IMR-90 (cell line): ENCODE measurements around the gene KLF7. TPM values are rescaled to one million over a fixed set of nuclear protein-coding genes. Genes with fewer than 3 reads are reported as not detected.

ENCODE experiments used
- ATAC-seq: fragments of 200-7000 bp; cut with Tn5 transposase; 2 replicates; pipeline ENCODE4 v1.9.1; 2020; ENCODE audit warnings: low read depth, mild to moderate bottlenecking, moderate library complexity
- BruUV-seq: library from RNA; stranded (reverse); fragments of 400-500 nt; replicated peaks from 2 replicates; lab custom pipeline; 2021; lab: Mats Ljungman, UMichigan
- CTCF ChIA-PET: fragments of 300-600 bp; formaldehyde crosslinking; extraction: SDS; loops from one replicate; lab custom pipeline; 2021; ENCODE audit warnings: antibody characterized with exemption; lab: Yijun Ruan, JAX
- POLR2A ChIA-PET: fragments of 300-600 bp; sonication (Branson Sonifier 250); formaldehyde crosslinking; loops from one replicate; lab custom pipeline; 2022; ENCODE audit warnings: antibody characterized with exemption; ENCODE audit not compliant: unreplicated experiment; lab: Charles Lee
- DNase-seq: peaks from one replicate; pipeline ENCODE4 v3.0.0; 2013
- H2AFZ ChIP-seq: replicated peaks from 2 replicates; pipeline ENCODE3; 2013; ENCODE audit warnings: low read length, mild to moderate bottlenecking; ENCODE audit not compliant: poor library complexity
- H2AK5ac ChIP-seq: 2 replicates; pipeline ENCODE4 v1.6.1; 2013; ENCODE audit warnings: low read depth, low read length, inconsistent platforms
- H2AK9ac ChIP-seq: replicated peaks from 2 replicates; pipeline ENCODE3; 2013; ENCODE audit warnings: mild to moderate bottlenecking, low read depth, low read length, moderate library complexity; ENCODE audit not compliant: poor library complexity
- H2BK120ac ChIP-seq: 2 replicates; pipeline ENCODE4 v1.6.1; 2013; ENCODE audit warnings: low read depth, low read length, inconsistent platforms
- H2BK15ac ChIP-seq: 3 replicates; pipeline ENCODE4 v1.6.1; 2013; ENCODE audit warnings: low read depth, low read length, inconsistent platforms
- H2BK20ac ChIP-seq: 2 replicates; pipeline ENCODE4 v1.6.1; 2013; ENCODE audit warnings: low read depth, mild to moderate bottlenecking, inconsistent platforms, low read length, moderate library complexity
- H2BK5ac ChIP-seq: 2 replicates; pipeline ENCODE4 v1.6.1; 2013; ENCODE audit warnings: mild to moderate bottlenecking, low read depth, low read length, inconsistent platforms; ENCODE audit not compliant: poor library complexity, severe bottlenecking
- H3K14ac ChIP-seq: replicated peaks from 2 replicates; pipeline ENCODE4 v1.6.1; 2013; ENCODE audit warnings: low read depth, low read length, inconsistent platforms
- H3K18ac ChIP-seq: 2 replicates; pipeline ENCODE4 v1.6.1; 2013; ENCODE audit warnings: low read depth, low read length, control low read depth
- H3K23ac ChIP-seq: 2 replicates; pipeline ENCODE4 v1.6.1; 2013; ENCODE audit warnings: low read depth, low read length, inconsistent platforms
- H3K27ac ChIP-seq: 2 replicates; pipeline ENCODE4 v1.5.1; 2013; ENCODE audit warnings: mild to moderate bottlenecking, control low read depth, low read length; ENCODE audit not compliant: insufficient read depth
- H3K27me3 ChIP-seq: 2 replicates; pipeline ENCODE4 v1.6.1; 2013; ENCODE audit warnings: low read length; ENCODE audit not compliant: control insufficient read depth, insufficient read depth
- H3K36me3 ChIP-seq: 2 replicates; pipeline ENCODE4 v1.6.1; 2013; ENCODE audit warnings: low read length, mixed read lengths; ENCODE audit not compliant: control insufficient read depth, insufficient read depth
- H3K4ac ChIP-seq: 2 replicates; pipeline ENCODE4 v1.6.1; 2013; ENCODE audit warnings: low read depth, low read length, inconsistent platforms
- H3K4me1 ChIP-seq: 2 replicates; pipeline ENCODE4 v1.6.1; 2013; ENCODE audit warnings: low read length, mixed read lengths; ENCODE audit not compliant: control insufficient read depth, insufficient read depth
- H3K4me2 ChIP-seq: 2 replicates; pipeline ENCODE4 v1.6.1; 2013; ENCODE audit warnings: low read depth, mild to moderate bottlenecking, control low read depth, low read length, moderate library complexity
- H3K4me3 ChIP-seq: 2 replicates; pipeline ENCODE4 v1.5.1; 2013; ENCODE audit warnings: low read depth, mild to moderate bottlenecking, control low read depth, low read length, moderate library complexity; ENCODE audit not compliant: insufficient read depth
- H3K56ac ChIP-seq: 2 replicates; pipeline ENCODE4 v1.6.1; 2013; ENCODE audit warnings: low read length, inconsistent platforms; ENCODE audit not compliant: insufficient read depth; ENCODE audit errors: extremely low read depth
- H3K79me1 ChIP-seq, 2 experiments: 2 replicates each; pipeline ENCODE4 v1.6.1; 2013; ENCODE audit warnings: low read length in 2 of 2, inconsistent platforms in 1 of 2, low read depth in 1 of 2
- H3K9ac ChIP-seq: 2 replicates; pipeline ENCODE4 v1.6.1; 2013; ENCODE audit warnings: low read depth, low read length, control low read depth
- H3K9me1 ChIP-seq: 2 replicates; pipeline ENCODE4 v1.6.1; 2013; ENCODE audit warnings: low read length, inconsistent platforms; ENCODE audit not compliant: insufficient read depth
- H3K9me3 ChIP-seq: 2 replicates; pipeline ENCODE4 v1.6.1; 2013; ENCODE audit warnings: low read length; ENCODE audit not compliant: control insufficient read depth, insufficient read depth
- H4K20me1 ChIP-seq: 2 replicates; pipeline ENCODE4 v1.6.1; 2013; ENCODE audit warnings: low read length, inconsistent platforms; ENCODE audit not compliant: insufficient read depth
- H4K5ac ChIP-seq: 2 replicates; pipeline ENCODE4 v1.6.1; 2013; ENCODE audit warnings: mild to moderate bottlenecking, low read depth, low read length, control low read depth
- H4K8ac ChIP-seq, 2 experiments: 2 replicates each; pipeline ENCODE4 v1.6.1; 2013; ENCODE audit warnings: low read depth in 2 of 2, low read length in 2 of 2, control low read depth in 1 of 2, inconsistent platforms in 1 of 2
- H4K91ac ChIP-seq: 2 replicates; pipeline ENCODE4 v1.6.1; 2013; ENCODE audit warnings: low read depth, low read length, inconsistent platforms; ENCODE audit not compliant: insufficient read depth
- CHD1 ChIP-seq: IDR thresholded peaks from 2 replicates; pipeline ENCODE4 v1.6.1; 2012; ENCODE audit warnings: low read depth, low read length, improper control_type of control experiment
- FOS ChIP-seq: fragments of 150-350 bp; IDR thresholded peaks from 2 replicates; pipeline ENCODE4 v1.6.1; 2016; ENCODE audit warnings: low read depth, low read length
- MAZ ChIP-seq: IDR thresholded peaks from 2 replicates; pipeline ENCODE4 v1.6.1; 2012; ENCODE audit warnings: low read depth, mild to moderate bottlenecking, low read length, improper control_type of control experiment, moderate library complexity, borderline replicate concordance
- MXI1 ChIP-seq: IDR thresholded peaks from 2 replicates; pipeline ENCODE4 v1.6.1; 2012; ENCODE audit warnings: low read depth, mild to moderate bottlenecking, low read length, moderate library complexity, borderline replicate concordance
- RCOR1 ChIP-seq: IDR thresholded peaks from 2 replicates; pipeline ENCODE4 v1.6.1; 2012; ENCODE audit warnings: mild to moderate bottlenecking, low read length, improper control_type of control experiment; ENCODE audit not compliant: insufficient replicate concordance
- SMC3 ChIP-seq: fragments of 150-350 bp; IDR thresholded peaks from 2 replicates; pipeline ENCODE4 v1.6.1; 2016; ENCODE audit warnings: low read depth, mild to moderate bottlenecking, antibody characterized with exemption, low read length, moderate library complexity
- USF2 ChIP-seq: fragments of 150-350 bp; IDR thresholded peaks from 2 replicates; pipeline ENCODE4 v1.6.1; 2017; ENCODE audit warnings: mild to moderate bottlenecking, antibody characterized with exemption, low read length, low read depth
- WGBS, 2 experiments: methylation state at CpG; one replicate each; pipeline versions ENCODE4 v1.1.5 to v1.1.7; 2013; ENCODE audit warnings: missing lambda C conversion rate in 2 of 2; ENCODE audit not compliant: insufficient read length in 1 of 2; ENCODE audit errors: extremely low coverage in 2 of 2; 5-methylcytosine and 5-hydroxymethylcytosine counted together
- dilution Hi-C: fragments of 300-500 bp; cut with HindIII; formaldehyde crosslinking; loops from one replicate; pipeline ENCODE4 v1.14.3; 2018; ENCODE audit warnings: low sequenced_read_pairs; ENCODE audit not compliant: unreplicated experiment
- in situ Hi-C: fragments of 300-500 bp; cut with MboI; formaldehyde crosslinking; loops from 3 replicates; pipeline ENCODE4 v1.14.3; 2019; ENCODE audit warnings: low sequenced_read_pairs, inconsistent platforms, mixed read lengths
- intact Hi-C: fragments of 100-400 bp; cut with micrococcal nuclease; formaldehyde crosslinking; loops from 2 replicates; pipeline ENCODE4 v1.10.0; 2022
- polyA plus RNA-seq, 3 experiments: library from polyadenylated mRNA; depleted of rRNA; stranded (reverse); fragments of >200 nt; gene quantifications; 2 replicates each; pipeline ENCODE4 v1.2.3, GENCODE V29; 2012; ENCODE audit warnings: low replicate concordance in 1 of 3
- total RNA-seq: library from RNA; depleted of rRNA; stranded (reverse); fragments of >200 nt; gene quantifications from 2 replicates; pipeline ENCODE4 v1.2.3, GENCODE V29; 2012

Gene KLF7
- total and polyA plus RNA-seq, 2 of the 4 experiments (the other 2 are of a cell fraction), result 23.1 to 28.5 TPM

- WGBS, 2 experiments, result no CpG with 5 or more reads among the region's 6 CpGs
- POLR2A ChIA-PET, result no interaction called here
These were observed 90.3 kb downstream of the KLF7 start for GRCh38 chr2:207075456-207075855.

More at GRCh38 chr2:207075456-207075855, 90.3 kb downstream of the KLF7 start:
- Histone ChIP-seq H3K4me2 (no peak overlapping the region), H3K36me3 (peaks cover 23% of the 10 kb centered on the region), H2AK5ac (no peak overlapping the region), H3K4ac (no peak overlapping the region), H3K56ac (no peak overlapping the region), H3K18ac (no peak overlapping the region), H3K9me1 (peaks cover 10% of the 10 kb centered on the region; the same call in 1 of the 2 replicates), H3K9me3 (no peaks in the 10 kb centered on the region), H3K27me3 (no peaks in the 10 kb centered on the region), H2BK15ac (no peak overlapping the region), H3K79me1 (peaks cover 16 to 34% of the 10 kb centered on the region in 2 experiments; a peak in 3 of 4 replicates), H4K20me1 (0 out of 2 replicates have a peak, but pooled peaks cover 3% of the 10 kb centered on the region), H2BK120ac (no peak overlapping the region), H2BK5ac (no peak overlapping the region), H4K8ac (no peak overlapping the region), H2AFZ (no peak overlapping the region), H4K91ac (no peak overlapping the region), H2AK9ac (no peak overlapping the region), H3K9ac (no peak overlapping the region), H3K14ac (no peak overlapping the region), H3K4me1 (0 out of 2 replicates have a peak, but pooled peaks cover 2% of the 10 kb centered on the region), H3K23ac (no peak overlapping the region), H4K5ac (no peak overlapping the region), H3K4me3 (no peak overlapping the region), H3K27ac (no peak overlapping the region), H2BK20ac (no peak overlapping the region)
- in situ Hi-C loops, result no loop called here
- BruUV-seq, result no TSS peak
- dilution Hi-C loops, result no loop called here
- TF ChIP-seq FOS, result no peak
- no peak for TF ChIP-seq RCOR1
- no peak for TF ChIP-seq MXI1
- no peak for TF ChIP-seq CHD1
- no peak for TF ChIP-seq SMC3
- no peak for TF ChIP-seq MAZ
- TF ChIP-seq USF2, result no peak
- CTCF ChIA-PET, result no interaction called here
- no peak for ATAC-seq
- no peak for DNase-seq
- intact Hi-C loops, result loop anchor here (2.0 to 10.0 kb wide), 2 partner anchors 87 to 91 kb away; no protein-coding TSS in a partner anchor
